ENCODE data around the gene MRPL33. TPM values are rescaled to one million over a fixed set of nuclear protein-coding genes. Genes with fewer than 3 reads are reported as not detected.

Gene MRPL33
- total and polyA plus RNA-seq, 7 donors, result 200 to 716 (median 269) TPM

- no peak for TF ChIP-seq CTCF (IDR thresholded peaks at IDR 0.05)
- no peak for DNase-seq
- peak in 3 of 4 donors; percentile 32 to 50 (median 38) for ATAC-seq
- H3K4me1 ChIP-seq, result peaks cover 7% of the 10 kb centered on the region
- intact Hi-C loops (cut with DNase I), result loop anchor here in 1 of 2 donors (5.0 kb wide), 1 partner anchor 38 kb away; no protein-coding TSS in a partner anchor
- no peak overlapping the region for H3K4me3 ChIP-seq
- H3K27ac ChIP-seq, result no peak overlapping the region
- no peaks in the 10 kb centered on the region for H3K36me3 ChIP-seq (ENCODE audit: insufficient read depth in 1 of 2, low read depth in 1 of 2)
- WGBS, 3 donors, result 78 to 87% (median 85%) methylated on average over 3 of the region's 3 CpGs
- H3K9me3 ChIP-seq, result no peaks in the 10 kb centered on the region
- H3K27me3 ChIP-seq (ENCODE audit: insufficient read depth in 3 of 3, low read length in 2 of 3), result no peaks in the 10 kb centered on the region
These were observed 37.5 kb downstream of the MRPL33 start for GRCh38 chr2:27808984-27809383.

GRCh38 chr2:27809761-27810241, 38.3 kb downstream of the MRPL33 start:
- intact Hi-C loops (cut with DNase I), result loop anchor here in 1 of 2 donors (5.0 kb wide), 1 partner anchor 38 kb away; no protein-coding TSS in a partner anchor
- Histone ChIP-seq H3K36me3 (ENCODE audit: insufficient read depth in 1 of 2, low read depth in 1 of 2) (no peaks in the 10 kb centered on the region), H3K27me3 (ENCODE audit: insufficient read depth in 3 of 3, low read length in 2 of 3) (no peaks in the 10 kb centered on the region), H3K4me3 (no peak overlapping the region), H3K4me1 (no peaks in the 10 kb centered on the region), H3K9me3 (no peaks in the 10 kb centered on the region), H3K27ac (no peak overlapping the region)
- ATAC-seq (peak in 1 of 4 donors; percentile 25), DNase-seq (no peak)
- no peak for TF ChIP-seq CTCF (IDR thresholded peaks at IDR 0.05)
- 56 to 70% (median 57%) methylated on average over 3 of the region's 3 CpGs for WGBS, 3 donors

- Histone ChIP-seq H3K4me3 (no peak overlapping the region), H3K36me3 (ENCODE audit: insufficient read depth in 1 of 2, low read depth in 1 of 2) (no peaks in the 10 kb centered on the region), H3K27ac (no peak overlapping the region), H3K27me3 (ENCODE audit: insufficient read depth in 3 of 3, low read length in 2 of 3) (no peaks in the 10 kb centered on the region), H3K4me1 (no peaks in the 10 kb centered on the region), H3K9me3 (no peaks in the 10 kb centered on the region)
- ATAC-seq (no peak), DNase-seq (no peak)
- intact Hi-C loops (cut with DNase I), result no loop called here
- WGBS, 3 donors, result 89 to 96% (median 90%) methylated on average over 3 of the region's 3 CpGs
- TF ChIP-seq CTCF (IDR thresholded peaks at IDR 0.05), result no peak
These were observed 38.9 kb downstream of the MRPL33 start for GRCh38 chr2:27810455-27810854.

DNA sequence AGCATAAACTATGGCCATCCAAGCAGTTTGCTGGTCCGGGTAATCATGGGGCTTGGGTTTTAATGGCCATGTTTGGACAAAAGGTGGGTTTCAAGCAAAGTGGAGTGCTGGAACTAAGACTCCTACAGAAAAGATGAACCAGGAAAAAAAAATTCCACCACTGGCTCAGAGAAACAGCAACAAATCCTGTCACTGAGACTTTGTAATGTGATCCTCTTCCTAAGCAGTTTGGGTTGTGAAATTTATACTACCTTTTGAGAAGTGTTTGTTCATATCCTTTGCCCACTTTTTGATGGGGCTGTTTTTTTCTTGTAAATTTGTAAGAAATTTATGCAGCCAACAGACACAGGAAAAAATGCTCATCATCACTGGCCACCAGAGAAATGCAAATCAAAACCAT, 40.2 kb downstream of the MRPL33 start:
- Histone ChIP-seq H3K4me1 (no peaks in the 10 kb centered on the region), H3K4me3 (no peak overlapping the region), H3K36me3 (ENCODE audit: insufficient read depth in 1 of 2, low read depth in 1 of 2) (no peaks in the 10 kb centered on the region), H3K9me3 (no peaks in the 10 kb centered on the region), H3K27ac (no peak overlapping the region), H3K27me3 (ENCODE audit: insufficient read depth in 3 of 3, low read length in 2 of 3) (no peaks in the 10 kb centered on the region)
- intact Hi-C loops (cut with DNase I), result no loop called here
- DNase-seq, result no peak
- TF ChIP-seq CTCF (IDR thresholded peaks at IDR 0.05), result no peak
- 99 to 100% (median 100%) methylated on average over 1 of the region's 1 CpG for WGBS, 3 donors
- ATAC-seq, result no peak

DNA sequence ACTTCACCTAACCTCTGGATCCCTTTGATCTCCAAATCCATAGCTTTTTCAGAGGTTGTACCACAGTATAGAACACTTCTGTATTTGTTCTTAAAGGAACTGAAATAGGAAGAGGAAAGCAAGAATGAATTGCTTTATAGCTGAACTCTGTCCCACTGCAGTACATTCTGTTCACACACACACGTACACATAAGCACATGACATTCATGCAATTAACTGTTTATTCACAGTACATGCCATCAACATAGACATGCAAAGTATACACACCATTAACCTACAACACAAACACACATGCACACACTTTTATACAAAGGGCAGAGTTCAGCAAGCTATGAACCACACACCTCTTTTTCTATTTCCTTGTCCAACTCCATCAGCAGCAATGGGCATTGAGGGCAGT, 43.2 kb downstream of the MRPL33 start:
- H3K27me3 ChIP-seq (ENCODE audit: insufficient read depth in 3 of 3, low read length in 2 of 3), result no peaks in the 10 kb centered on the region
- H3K4me3 ChIP-seq, result no peak overlapping the region
- no peaks in the 10 kb centered on the region for H3K4me1 ChIP-seq
- ATAC-seq (no peak), DNase-seq (no peak)
- WGBS, 3 donors, result 30 to 53% (median 51%) methylated on average over 1 of the region's 1 CpG
- intact Hi-C loops (cut with DNase I), result no loop called here
- TF ChIP-seq CTCF (IDR thresholded peaks at IDR 0.05), result no peak
- no peaks in the 10 kb centered on the region for H3K36me3 ChIP-seq (ENCODE audit: insufficient read depth in 1 of 2, low read depth in 1 of 2)
- no peaks in the 10 kb centered on the region for H3K9me3 ChIP-seq
- H3K27ac ChIP-seq, result no peak overlapping the region
